Effector memory CD8-positive, alpha-beta T cell (primary cell): ENCODE results near the gene ANKRD16.
"Not testable (repeated sequence)": the region's sequence is repeated elsewhere in the genome, so short reads cannot be mapped to it uniquely, and the experiment has no call there.

Source experiments
- ATAC-seq: fragments of 150-1000 bp; cut with Tn5 transposase; replicated peaks from 2 replicates; pipeline ENCODE4 v1.10.0; 2021; ENCODE audit warnings: mild to moderate bottlenecking, moderate library complexity
- DNase-seq, 3 experiments: peaks; one replicate each; pipeline ENCODE4 v3.0.0; 2021
- H3K27ac Mint-ChIP-seq, 2 donors: one replicate each; pipeline ENCODE4 v1.8.0; 2022; ENCODE audit warnings: mild to moderate bottlenecking in 2 of 2, mixed read lengths in 2 of 2, moderate library complexity in 2 of 2
- H3K27me3 Mint-ChIP-seq, 2 donors: one replicate each; pipeline ENCODE4 v1.8.0; 2022; ENCODE audit warnings: mixed read lengths in 2 of 2
- H3K36me3 Mint-ChIP-seq: one replicate; pipeline ENCODE4 v1.8.0; 2022; ENCODE audit warnings: mild to moderate bottlenecking, moderate library complexity, mixed read lengths; ENCODE audit not compliant: insufficient read depth
- H3K4me1 Mint-ChIP-seq, 2 donors: one replicate each; pipeline ENCODE4 v1.8.0; 2022; ENCODE audit warnings: low read depth in 2 of 2, mixed read lengths in 2 of 2
- H3K4me3 Mint-ChIP-seq, 2 donors: one replicate each; pipeline ENCODE4 v1.8.0; 2022; ENCODE audit warnings: mild to moderate bottlenecking in 2 of 2, mixed read lengths in 2 of 2, moderate library complexity in 2 of 2
- H3K9me3 Mint-ChIP-seq, 2 donors: one replicate each; pipeline ENCODE4 v1.8.0; 2022; ENCODE audit warnings: mixed read lengths in 2 of 2

Gene ANKRD16

GRCh38 chr10:5887029-5887428 is 2.7 kb downstream of the ANKRD16 start:
- DNase-seq, result no peak
- no peak overlapping the region for H3K4me3 Mint-ChIP-seq
- no peaks in the 10 kb centered on the region for H3K27me3 Mint-ChIP-seq
- H3K27ac Mint-ChIP-seq, result no peak overlapping the region
- peaks cover 33% of the 10 kb centered on the region for H3K36me3 Mint-ChIP-seq
- no peaks in the 10 kb centered on the region for H3K9me3 Mint-ChIP-seq
- H3K4me1 Mint-ChIP-seq, result peaks cover 22 to 24% of the 10 kb centered on the region in 2 donors
- no peak for ATAC-seq

GRCh38 chr10:5885619-5886018 is 4.1 kb downstream of the ANKRD16 start:
- no peak overlapping the region for H3K4me3 Mint-ChIP-seq
- H3K4me1 Mint-ChIP-seq, result peaks cover 8 to 15% of the 10 kb centered on the region in 2 donors
- H3K27me3 Mint-ChIP-seq, result no peaks in the 10 kb centered on the region
- ATAC-seq (no peak), DNase-seq (no peak)
- H3K27ac Mint-ChIP-seq, result no peak overlapping the region
- H3K9me3 Mint-ChIP-seq, result no peaks in the 10 kb centered on the region
- peaks cover 37% of the 10 kb centered on the region for H3K36me3 Mint-ChIP-seq

- Mint-ChIP-seq H3K36me3 (peaks cover 45% of the 10 kb centered on the region), H3K27ac (no peak overlapping the region), H3K4me1 (peaks cover 0 to 6% of the 10 kb centered on the region in 2 donors), H3K9me3 (no peaks in the 10 kb centered on the region), H3K27me3 (no peaks in the 10 kb centered on the region), H3K4me3 (no peak overlapping the region)
- no peak for ATAC-seq
- no peak for DNase-seq
Measured at GRCh38 chr10:5882961-5883360, 6.7 kb downstream of the ANKRD16 start.

- H3K36me3 Mint-ChIP-seq, result peaks cover 22% of the 10 kb centered on the region
- ATAC-seq, H3K9me3 Mint-ChIP-seq, DNase-seq, H3K4me3 Mint-ChIP-seq, H3K27ac Mint-ChIP-seq, H3K4me1 Mint-ChIP-seq, H3K27me3 Mint-ChIP-seq: not testable (repeated sequence)
Measured at GRCh38 chr10:5877041-5877440, 12.7 kb downstream of the ANKRD16 start.

- H3K27me3 Mint-ChIP-seq, result no peaks in the 10 kb centered on the region
- H3K4me1 Mint-ChIP-seq, result peaks cover 3 to 5% of the 10 kb centered on the region in 2 donors
- H3K4me3 Mint-ChIP-seq, result no peak overlapping the region
- no peak overlapping the region for H3K27ac Mint-ChIP-seq
- no peak for DNase-seq
- H3K9me3 Mint-ChIP-seq, result no peaks in the 10 kb centered on the region
- no peak for ATAC-seq
- peaks cover 14% of the 10 kb centered on the region for H3K36me3 Mint-ChIP-seq
Measured at GRCh38 chr10:5876181-5876768, 13.4 kb downstream of the ANKRD16 start.

- Mint-ChIP-seq H3K27me3 (no peaks in the 10 kb centered on the region), H3K27ac (no peak overlapping the region), H3K36me3 (peaks cover 4% of the 10 kb centered on the region), H3K4me1 (peaks cover 3 to 5% of the 10 kb centered on the region in 2 donors), H3K4me3 (no peak overlapping the region), H3K9me3 (no peaks in the 10 kb centered on the region)
- DNase-seq, result peak; percentile 53 to 66 (median 56)
- ATAC-seq, result peak; percentile 88
Measured at GRCh38 chr10:5873515-5873995, 16.1 kb downstream of the ANKRD16 start.

GRCh38 chr10:5871596-5871995 is 18.1 kb downstream of the ANKRD16 start:
- no peaks in the 10 kb centered on the region for H3K9me3 Mint-ChIP-seq
- no peaks in the 10 kb centered on the region for H3K27me3 Mint-ChIP-seq
- ATAC-seq (no peak), DNase-seq (no peak)
- no peaks in the 10 kb centered on the region for H3K36me3 Mint-ChIP-seq
- no peak overlapping the region for H3K4me3 Mint-ChIP-seq
- H3K4me1 Mint-ChIP-seq, result peaks cover 3 to 5% of the 10 kb centered on the region in 2 donors
- peak overlapping the region in 1 of 2 donors; percentile 1 for H3K27ac Mint-ChIP-seq

- Mint-ChIP-seq H3K4me3 (no peak overlapping the region), H3K4me1 (peaks cover 3 to 5% of the 10 kb centered on the region in 2 donors), H3K27ac (no peak overlapping the region), H3K36me3 (no peaks in the 10 kb centered on the region), H3K9me3 (no peaks in the 10 kb centered on the region), H3K27me3 (no peaks in the 10 kb centered on the region)
- DNase-seq (no peak), ATAC-seq (no peak)
Measured at GRCh38 chr10:5869156-5869555, 20.5 kb downstream of the ANKRD16 start.

- not testable (repeated sequence) for H3K27ac Mint-ChIP-seq, H3K36me3 Mint-ChIP-seq, DNase-seq, H3K27me3 Mint-ChIP-seq, H3K4me3 Mint-ChIP-seq, ATAC-seq, H3K4me1 Mint-ChIP-seq, H3K9me3 Mint-ChIP-seq
Measured at GRCh38 chr10:5868383-5868782, 21.3 kb downstream of the ANKRD16 start.

- ATAC-seq, DNase-seq, H3K27ac Mint-ChIP-seq, H3K27me3 Mint-ChIP-seq, H3K9me3 Mint-ChIP-seq, H3K4me1 Mint-ChIP-seq, H3K36me3 Mint-ChIP-seq, H3K4me3 Mint-ChIP-seq: not testable (repeated sequence)
Measured at GRCh38 chr10:5867091-5867615, 22.5 kb downstream of the ANKRD16 start.

GRCh38 chr10:5866451-5867081 is 23.1 kb downstream of the ANKRD16 start:
- not testable (repeated sequence) for H3K4me3 Mint-ChIP-seq, H3K9me3 Mint-ChIP-seq, H3K27ac Mint-ChIP-seq, H3K36me3 Mint-ChIP-seq, ATAC-seq, DNase-seq, H3K4me1 Mint-ChIP-seq, H3K27me3 Mint-ChIP-seq

GRCh38 chr10:5862981-5863685 is 26.6 kb downstream of the ANKRD16 start:
- not testable (repeated sequence) for H3K27me3 Mint-ChIP-seq, H3K4me1 Mint-ChIP-seq, H3K36me3 Mint-ChIP-seq, ATAC-seq, DNase-seq, H3K27ac Mint-ChIP-seq, H3K4me3 Mint-ChIP-seq, H3K9me3 Mint-ChIP-seq

- no peaks in the 10 kb centered on the region for H3K36me3 Mint-ChIP-seq
- DNase-seq, result no peak
- H3K4me1 Mint-ChIP-seq, result no peaks in the 10 kb centered on the region
- H3K27me3 Mint-ChIP-seq, result no peaks in the 10 kb centered on the region
- no peak overlapping the region for H3K27ac Mint-ChIP-seq
- H3K4me3 Mint-ChIP-seq, result no peak overlapping the region
- peak; percentile 24 for ATAC-seq
- no peaks in the 10 kb centered on the region for H3K9me3 Mint-ChIP-seq
Measured at GRCh38 chr10:5862360-5862961, 27.2 kb downstream of the ANKRD16 start.
